Hematopoietic multipotent progenitor cell treated with erythropoietin and hydrocortisone succinate and interleukin-3 and kit ligand, for 15 days (in vitro differentiated cells): ENCODE measurements around the gene OR2S2.
"Not testable (repeated sequence)": the region's sequence is repeated elsewhere in the genome, so short reads cannot be mapped to it uniquely, and the experiment has no call there.

Experiments used
- DNase-seq: peaks from one replicate; pipeline ENCODE4 v3.0.0-alpha.2; 2015; ENCODE audit warnings: low spot score

Gene OR2S2

GRCh38 chr9:35958104-35958837, at the start of gene OR2S2:
TSS of gene OR2S2 (minus strand) at chr9:35958154. CDS start at chr9:35958098, 56 bp downstream.
- no peak for DNase-seq

DNA sequence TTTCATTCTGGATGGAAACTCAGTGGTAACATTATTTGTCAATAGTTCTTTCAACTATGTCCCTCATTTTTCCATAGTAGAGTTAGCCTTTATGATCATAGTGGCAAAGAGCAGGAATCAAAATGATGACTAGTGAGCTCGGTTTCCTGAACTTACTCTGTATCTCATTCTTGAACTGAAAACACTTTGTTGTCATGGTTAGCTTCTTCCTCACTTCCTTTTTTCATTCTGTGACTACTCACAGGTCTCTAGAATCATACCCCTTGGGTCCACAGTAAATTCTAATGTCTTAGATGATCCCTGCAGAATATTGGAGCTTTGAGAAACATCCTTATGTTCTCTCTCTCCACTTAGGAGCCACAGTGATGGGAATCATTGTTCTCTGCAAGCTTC, 49.4 kb upstream of the OR2S2 start:
- no peak for DNase-seq

DNA sequence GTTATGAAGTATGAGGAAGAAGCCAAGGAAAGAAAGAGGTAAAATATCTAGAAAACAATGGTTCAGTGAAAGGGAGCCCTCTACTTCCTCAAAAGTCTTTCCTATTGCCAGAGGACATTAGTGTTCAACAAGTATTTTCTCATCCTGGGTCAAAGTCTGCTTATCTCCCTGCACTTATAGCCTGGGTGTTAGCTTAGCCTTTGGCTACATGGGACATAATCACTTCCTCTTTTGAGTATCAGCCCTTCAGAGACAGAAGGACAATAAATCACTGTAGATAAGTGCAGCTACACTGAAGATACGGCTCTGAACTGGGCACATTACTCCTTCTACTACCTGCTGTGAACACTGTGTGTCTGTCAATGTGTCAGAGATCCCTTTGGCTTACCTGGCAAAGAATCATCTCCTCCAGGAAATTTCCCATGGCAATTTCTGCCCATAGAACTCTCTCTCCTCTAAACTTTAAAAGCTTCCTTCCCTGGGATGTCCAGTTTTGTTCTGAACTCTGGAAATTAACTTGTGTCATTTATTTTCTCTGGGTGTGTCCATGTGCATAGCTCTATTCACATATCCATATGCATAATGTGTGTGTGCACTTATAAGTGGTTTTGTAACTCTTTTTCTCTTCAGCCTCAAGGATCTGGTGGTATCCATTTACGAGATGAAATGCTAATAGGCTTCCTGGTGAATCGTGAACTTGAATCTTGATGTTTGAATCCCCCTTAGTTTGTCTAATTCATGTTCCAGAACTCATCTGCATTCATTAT, 48.8 kb upstream of the OR2S2 start:
- no peak for DNase-seq

GRCh38 chr9:36005891-36006290, 47.9 kb upstream of the OR2S2 start:
- DNase-seq = no peak

GRCh38 chr9:35998333-35998732, 40.4 kb upstream of the OR2S2 start:
- DNase-seq = no peak

DNA sequence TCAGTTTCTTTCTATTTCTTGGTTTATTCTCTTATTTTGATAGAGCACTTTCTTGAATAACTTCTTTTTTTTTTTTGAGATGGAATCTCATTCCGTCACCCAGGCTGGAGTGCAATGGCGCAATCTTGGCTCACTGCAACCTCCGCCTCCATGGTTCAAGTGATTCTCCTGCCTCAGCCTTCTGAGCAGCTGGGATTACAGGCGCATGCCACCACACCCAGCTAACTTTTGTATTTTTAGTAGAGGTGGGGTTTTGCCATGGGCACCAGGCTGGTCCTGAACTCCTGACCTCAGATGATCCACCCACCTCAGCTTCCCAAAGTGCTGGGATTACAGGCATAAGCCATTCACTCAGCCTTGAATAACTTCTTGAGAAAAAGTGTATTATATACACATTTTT, 39.1 kb upstream of the OR2S2 start:
- not testable (repeated sequence) for DNase-seq

GRCh38 chr9:35996358-35996970, 38.5 kb upstream of the OR2S2 start:
- DNase-seq = no peak

GRCh38 chr9:35994959-35995358, 37.0 kb upstream of the OR2S2 start:
- DNase-seq = no peak

- DNase-seq = no peak
Measured at GRCh38 chr9:35993976-35994720, 36.2 kb upstream of the OR2S2 start.

GRCh38 chr9:35993136-35993535, 35.2 kb upstream of the OR2S2 start:
- not testable (repeated sequence) for DNase-seq

DNA sequence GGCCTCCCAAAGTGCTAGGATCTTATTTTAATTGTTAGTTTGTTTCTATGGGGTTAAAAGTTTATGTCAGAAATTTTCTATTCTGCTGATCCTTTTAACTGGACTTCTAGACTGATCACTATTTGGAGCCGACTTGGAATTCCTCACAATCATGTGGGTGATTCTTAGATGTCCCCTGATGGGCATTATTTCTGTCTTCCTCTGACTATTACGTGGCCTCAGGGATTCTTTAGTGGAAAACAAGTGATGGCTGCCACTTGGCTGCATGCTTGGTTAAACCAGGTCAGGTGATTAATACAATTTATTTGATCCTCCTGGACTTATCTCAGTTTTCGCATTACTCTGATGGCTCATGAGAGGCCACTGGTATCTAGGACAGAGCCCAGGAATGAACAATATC, 32.2 kb upstream of the OR2S2 start:
- DNase-seq = no peak

DNA sequence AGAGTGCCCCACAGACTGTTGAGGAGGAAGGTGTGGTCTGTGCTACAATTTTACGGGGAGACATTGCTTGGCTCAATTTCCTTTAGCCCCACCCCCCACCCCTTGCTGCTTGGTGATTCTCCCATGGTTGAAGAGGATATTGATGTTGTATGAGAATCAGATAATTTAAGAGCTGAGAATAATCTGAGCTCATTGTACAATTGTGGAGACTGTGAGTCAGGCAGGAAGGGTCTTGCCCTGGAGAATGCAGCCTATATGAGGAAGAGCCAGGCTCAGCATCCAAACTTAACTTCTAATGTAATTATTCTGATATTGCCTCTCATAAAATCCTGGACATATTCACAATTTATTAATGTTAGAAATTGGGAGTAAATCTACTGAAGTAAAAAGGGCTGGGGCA, 26.1 kb upstream of the OR2S2 start:
- no peak for DNase-seq

GRCh38 chr9:35981699-35982098, 23.7 kb upstream of the OR2S2 start:
- no peak for DNase-seq

DNA sequence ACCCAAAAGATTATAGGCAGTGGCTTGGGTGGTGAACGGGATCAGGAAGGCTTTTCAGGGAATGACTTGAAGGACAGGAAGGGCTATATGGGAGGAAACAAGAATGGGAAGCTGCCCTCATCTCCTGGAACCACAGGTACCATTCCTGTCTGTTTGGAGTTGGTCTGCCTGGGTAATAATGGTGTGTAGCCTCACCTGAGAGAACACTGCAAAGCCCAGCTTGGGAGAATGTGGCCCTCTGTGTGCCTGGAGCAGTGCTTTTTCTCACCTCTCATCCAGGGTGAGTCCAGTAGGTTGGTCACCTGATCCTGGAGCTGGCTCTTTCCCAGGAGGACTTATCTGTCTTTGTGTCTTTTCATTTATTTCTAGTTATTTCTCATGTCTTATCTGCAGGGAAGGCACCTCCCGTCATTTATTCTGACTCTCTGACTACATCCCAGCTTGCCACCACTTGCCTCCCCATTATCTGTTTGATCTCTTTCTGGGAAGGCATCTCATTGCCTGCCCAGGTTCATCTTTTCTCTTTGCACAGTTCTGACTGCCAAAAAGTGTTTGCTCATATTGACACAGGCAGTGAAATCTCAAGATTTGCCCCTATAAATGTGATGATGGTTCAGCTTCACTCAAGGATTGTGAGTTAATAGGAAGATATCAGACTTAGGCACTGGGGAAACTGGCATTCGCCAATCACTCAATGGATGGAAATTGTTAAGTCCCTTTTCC, 22.5 kb upstream of the OR2S2 start:
- DNase-seq = no peak

- no peak for DNase-seq
Measured at GRCh38 chr9:35978792-35979191, 20.8 kb upstream of the OR2S2 start.

- DNase-seq = no peak
Measured at GRCh38 chr9:35976726-35977125, 18.8 kb upstream of the OR2S2 start.

- DNase-seq = no peak
Measured at GRCh38 chr9:35974800-35975199, 16.8 kb upstream of the OR2S2 start.

DNA sequence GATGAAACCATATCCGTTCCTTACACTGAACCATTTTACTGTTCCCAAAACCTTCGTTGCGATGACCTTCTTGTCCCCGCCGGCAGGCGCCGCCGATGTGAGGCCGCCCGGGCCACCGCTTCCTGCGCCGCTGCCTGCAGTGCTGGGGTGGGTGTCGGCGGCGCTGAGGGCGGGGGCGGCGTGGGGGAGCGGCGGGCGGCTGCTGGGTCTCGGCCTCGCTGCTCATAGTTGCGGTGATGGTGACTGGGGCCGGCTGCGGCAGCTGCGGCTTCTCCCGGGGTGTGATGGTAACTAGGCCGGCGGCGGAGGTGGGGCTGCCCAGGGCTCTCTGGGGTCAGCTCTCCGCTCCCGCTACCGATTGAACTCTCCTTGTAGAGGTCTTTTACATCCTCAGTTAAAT, 14.1 kb upstream of the OR2S2 start:
- DNase-seq = no peak

- no peak for DNase-seq
Measured at GRCh38 chr9:35967042-35967441, 9.1 kb upstream of the OR2S2 start.

DNA sequence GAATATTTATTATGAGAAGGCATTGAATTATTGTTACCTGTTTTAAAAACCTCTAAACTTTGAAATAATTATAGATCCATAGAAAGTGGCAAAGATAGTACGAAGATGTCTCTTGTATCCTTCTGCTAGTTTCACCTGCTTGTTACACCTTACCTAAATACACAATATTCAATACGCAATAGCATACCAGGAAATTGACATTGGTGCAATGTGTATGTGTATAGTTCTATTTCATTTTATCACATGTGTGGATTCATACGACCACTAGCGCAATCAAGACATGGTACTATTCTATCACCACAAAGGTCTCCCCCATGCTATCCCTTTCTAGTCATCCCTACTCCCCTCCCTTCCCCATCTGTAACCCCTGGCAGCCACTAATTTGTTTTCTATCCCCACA, 8.5 kb upstream of the OR2S2 start:
- DNase-seq = no peak

DNA sequence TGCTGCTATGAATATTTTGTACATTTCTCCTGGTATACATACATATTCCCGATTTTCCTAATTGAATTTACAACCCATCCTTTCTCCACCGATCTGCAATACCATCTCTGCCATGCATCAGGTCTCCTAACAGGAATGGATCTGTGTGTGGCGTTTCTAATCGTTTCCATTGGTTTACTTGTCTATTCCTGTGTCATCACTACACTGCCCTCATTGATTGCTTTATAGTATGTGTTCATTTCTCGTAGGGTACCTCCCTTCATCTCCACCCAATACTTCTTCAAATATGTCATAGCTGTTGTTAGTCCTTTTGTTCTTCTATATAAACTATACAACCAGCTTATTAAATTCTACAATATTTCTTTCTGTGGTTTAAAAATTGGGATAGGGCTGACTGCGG, 7.1 kb upstream of the OR2S2 start:
- DNase-seq = no peak
